Right atrium auricular region (tissue), 2 donors: Measurements from ENCODE around the gene DNAJB11. TPM values are rescaled to one million over a fixed set of nuclear protein-coding genes. Genes with fewer than 3 reads are reported as not detected.
A peak's percentile ranks its signal among the peaks of the same experiment; 100 is the strongest.
"Not testable (repeated sequence)": the region's sequence is repeated elsewhere in the genome, so short reads cannot be mapped to it uniquely, and the experiment has no call there.

ENCODE experiments used
- DNase-seq: peaks from one replicate; pipeline ENCODE4 v3.0.0-alpha.2; 2019; ENCODE audit warnings: low spot score
- H3K27ac ChIP-seq, 2 donors: fragments of 200-600 bp; sonication (generic); 1 replicate in 1 of 2; 2 replicates in 1 of 2; pipeline ENCODE4 v1.5.1; 2016 to 2019
- H3K27me3 ChIP-seq, 2 donors: fragments of 200-600 bp; sonication (generic); one replicate each; pipeline versions ENCODE4 v1.5.1 to v1.6.0; 2017 to 2019
- H3K36me3 ChIP-seq: fragments of 200-600 bp; sonication (generic); one replicate; pipeline ENCODE4 v1.5.1; 2016
- H3K4me1 ChIP-seq, 2 donors: fragments of 200-600 bp; sonication (generic); one replicate each; pipeline versions ENCODE4 v1.5.1 to v1.6.0; 2017 to 2019
- H3K4me3 ChIP-seq, 2 donors: fragments of 200-600 bp; sonication (generic); 1 replicate in 1 of 2; 2 replicates in 1 of 2; pipeline ENCODE4 v1.5.1; 2017 to 2019; ENCODE audit warnings: mild to moderate bottlenecking in 1 of 2, moderate library complexity in 1 of 2
- H3K9me3 ChIP-seq, 2 donors: fragments of 200-600 bp; sonication (generic); one replicate each; pipeline ENCODE4 v1.5.1; 2019
- CTCF ChIP-seq, 2 donors: fragments of 200-600 bp; sonication (generic); IDR thresholded peaks; one replicate each; pipeline ENCODE4 v1.5.1; 2019; ENCODE audit warnings: antibody characterized with exemption in 2 of 2
- total RNA-seq, 2 donors: library from RNA; depleted of rRNA; stranded (reverse); fragments of >200 nt; gene quantifications; one replicate each; pipeline ENCODE4 v1.1.0, GENCODE V29; 2016

Gene DNAJB11
- total RNA-seq, 2 donors from 2014 or later = 39.1 to 39.3 TPM

GRCh38 chr3:186567072-186567921 lies 3.2 kb upstream of the DNAJB11 start, which contains the start of gene TBCCD1:
Gene TBCCD1, minus strand, starts transcription at chr3:186567339. Its CDS starts 3,010 bp downstream, at chr3:186564329.
- peak in 1 of 2 donors; percentile 18 for TF ChIP-seq CTCF (IDR thresholded peaks at IDR 0.05)
- Histone ChIP-seq H3K4me1 (peaks cover 0 to 41% of the 10 kb centered on the region in 2 donors), H3K4me3 (peak within 1 kb of the TSS; percentile 56 to 83), H3K27ac (peak within 1 kb of the TSS; percentile 84 to 89), H3K36me3 (no peaks in the 10 kb centered on the region), H3K9me3 (no peaks in the 10 kb centered on the region), H3K27me3 (no peaks in the 10 kb centered on the region)
- DNase-seq = peak; percentile 90

DNA sequence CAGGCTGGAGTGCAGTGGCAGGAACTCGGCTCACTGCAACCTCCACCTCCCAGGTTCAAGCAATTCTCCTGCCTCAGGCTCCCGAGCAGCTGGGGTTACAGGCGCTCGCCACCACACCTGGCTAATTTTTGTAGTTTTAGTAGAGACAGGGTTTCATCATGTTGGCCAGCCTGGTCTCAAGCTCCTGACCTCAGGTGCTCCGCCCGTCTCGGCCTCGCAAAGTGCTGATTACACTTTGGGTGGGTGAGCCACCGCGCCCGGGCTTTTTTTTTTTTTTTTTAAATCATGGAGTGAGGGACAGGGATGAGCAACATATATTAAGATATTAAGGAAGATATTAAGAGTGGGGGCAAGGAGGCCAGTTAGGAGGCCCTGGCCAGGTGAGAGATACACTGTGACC lies 1.2 kb upstream of the DNAJB11 start:
- H3K27ac ChIP-seq = not testable (repeated sequence)
- H3K4me1 ChIP-seq = peaks cover 0 to 44% of the 10 kb centered on the region in 2 donors

DNA sequence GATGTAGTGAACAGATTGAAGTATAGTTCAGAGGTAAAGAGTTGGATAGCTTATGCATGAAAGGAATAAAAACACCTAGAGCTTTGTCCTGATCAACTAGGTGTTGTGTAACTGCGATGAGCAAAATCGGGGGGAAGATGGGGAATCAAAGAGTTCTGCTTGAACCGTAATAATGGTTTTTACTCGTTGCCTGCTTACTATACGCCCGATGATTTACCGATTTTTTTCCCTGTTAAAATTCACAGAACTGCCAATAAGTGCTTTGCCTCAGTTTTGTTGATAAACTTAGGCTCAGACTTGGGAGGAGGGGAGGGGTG lies 783 bp upstream of the DNAJB11 start:
- no peak for DNase-seq
- Histone ChIP-seq H3K27ac (peak overlapping the region; percentile 42 to 71), H3K27me3 (no peaks in the 10 kb centered on the region), H3K36me3 (no peaks in the 10 kb centered on the region), H3K4me1 (peaks cover 0 to 44% of the 10 kb centered on the region in 2 donors), H3K4me3 (peak overlapping the region; percentile 28 to 92), H3K9me3 (no peaks in the 10 kb centered on the region)
- TF ChIP-seq CTCF (IDR thresholded peaks at IDR 0.05) = no peak

More for the DNA sequence above, 1.2 kb upstream of the DNAJB11 start:
- peak overlapping the region in 1 of 2 donors; percentile 92 for H3K4me3 ChIP-seq
- not testable (repeated sequence) for H3K9me3 ChIP-seq, H3K27me3 ChIP-seq, H3K36me3 ChIP-seq, DNase-seq

DNA sequence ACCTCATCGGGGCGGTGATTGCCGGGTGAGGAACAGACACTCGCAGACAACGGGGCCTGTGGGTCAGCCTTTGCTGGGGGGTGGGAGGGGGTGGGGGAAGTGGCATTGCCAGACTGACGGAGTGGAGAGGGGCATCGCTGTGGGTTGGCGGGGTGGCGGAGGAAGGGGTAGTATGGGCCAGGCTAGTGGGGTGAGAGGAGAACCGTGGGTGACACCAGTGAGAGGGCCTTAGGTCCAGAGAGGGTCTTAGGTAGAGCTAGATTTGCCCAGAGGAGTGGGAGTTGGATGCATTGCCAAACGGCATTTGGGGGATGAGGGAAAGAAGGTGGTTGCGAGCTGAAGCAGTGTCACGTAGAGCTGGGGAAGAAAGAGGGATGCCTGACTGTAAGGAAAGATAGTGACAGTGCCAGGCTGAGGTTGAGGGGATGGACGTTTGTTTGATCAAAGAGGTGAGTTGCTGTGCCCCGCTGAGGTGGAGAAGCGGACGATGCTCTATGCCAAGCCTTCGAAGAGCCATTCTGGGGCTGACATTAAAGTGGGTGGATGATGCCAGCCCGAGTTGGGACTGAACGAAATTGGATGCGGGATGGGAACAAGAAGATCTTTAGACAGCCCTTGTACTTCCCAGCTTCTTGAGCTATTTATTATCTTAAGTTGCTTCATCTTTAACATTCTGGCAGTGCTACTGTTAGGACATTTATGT lies 572 bp downstream of the DNAJB11 start:
- Histone ChIP-seq H3K9me3 (no peaks in the 10 kb centered on the region), H3K4me3 (peak overlapping the region; percentile 92 to 98), H3K36me3 (peaks cover 9% of the 10 kb centered on the region), H3K4me1 (peaks cover 0 to 41% of the 10 kb centered on the region in 2 donors), H3K27ac (peak overlapping the region; percentile 95 to 96), H3K27me3 (no peaks in the 10 kb centered on the region)
- no peak for DNase-seq
- no peak for TF ChIP-seq CTCF (IDR thresholded peaks at IDR 0.05)

DNA sequence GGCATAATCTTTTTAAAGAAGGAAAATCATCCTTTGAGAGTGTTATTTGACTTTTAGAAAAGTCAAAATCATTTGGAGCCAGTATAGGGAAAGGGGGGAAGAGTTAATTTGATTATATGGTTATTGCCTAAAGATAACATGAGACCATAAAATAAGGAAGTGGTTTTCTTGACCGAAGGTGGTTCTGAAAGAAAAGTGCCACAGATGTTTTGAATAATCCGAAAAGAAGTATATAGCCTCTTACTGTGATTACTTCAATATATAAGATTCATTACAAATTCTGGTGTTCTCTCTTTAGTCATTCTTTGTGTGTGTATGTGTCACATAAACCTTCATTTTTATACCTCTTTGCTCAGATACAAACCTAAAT lies 1.1 kb downstream of the DNAJB11 start:
- no peak overlapping the region for H3K27ac ChIP-seq
- DNase-seq = no peak
- H3K9me3 ChIP-seq = no peaks in the 10 kb centered on the region
- H3K27me3 ChIP-seq = no peaks in the 10 kb centered on the region
- peaks cover 14% of the 10 kb centered on the region for H3K36me3 ChIP-seq
- TF ChIP-seq CTCF (IDR thresholded peaks at IDR 0.05) = no peak
- peak overlapping the region in 1 of 2 donors; percentile 92 for H3K4me3 ChIP-seq
- peaks cover 0 to 35% of the 10 kb centered on the region in 2 donors for H3K4me1 ChIP-seq

- Histone ChIP-seq H3K9me3 (no peaks in the 10 kb centered on the region), H3K4me1 (peaks cover 0 to 7% of the 10 kb centered on the region in 2 donors), H3K27me3 (no peaks in the 10 kb centered on the region), H3K27ac (no peak overlapping the region), H3K36me3 (peaks cover 71% of the 10 kb centered on the region), H3K4me3 (no peak overlapping the region)
- TF ChIP-seq CTCF (IDR thresholded peaks at IDR 0.05) = no peak
- no peak for DNase-seq
Observed at GRCh38 chr3:186577521-186577920, 7.0 kb downstream of the DNAJB11 start.
